Measurements from ENCODE around the gene CNGB1.
"Not testable (repeated sequence)": the region's sequence is repeated elsewhere in the genome, so short reads cannot be mapped to it uniquely, and the experiment has no call there.

CNGB1 gene

GRCh38 chr16:57900796-57901479 lies 70.0 kb downstream of the CNGB1 start:
- no peak for DNase-seq

- DNase-seq = peak; percentile 74
These were observed 70.9 kb downstream of the CNGB1 start for GRCh38 chr16:57899771-57900661.

GRCh38 chr16:57898961-57899360 lies 72.0 kb downstream of the CNGB1 start:
- no peak for DNase-seq

- no peak for DNase-seq
These were observed 72.9 kb downstream of the CNGB1 start for GRCh38 chr16:57897996-57898395.

GRCh38 chr16:57897053-57897784 lies 73.7 kb downstream of the CNGB1 start:
- no peak for DNase-seq

- not testable (repeated sequence) for DNase-seq
These were observed 75.8 kb downstream of the CNGB1 start for GRCh38 chr16:57895081-57895547.

GRCh38 chr16:57894390-57895080 lies 76.4 kb downstream of the CNGB1 start:
- no peak for DNase-seq

- no peak for DNase-seq
These were observed 77.2 kb downstream of the CNGB1 start for GRCh38 chr16:57893559-57894389.

- DNase-seq = no peak
These were observed 77.7 kb downstream of the CNGB1 start for GRCh38 chr16:57893217-57893558.

GRCh38 chr16:57892447-57893096 lies 78.4 kb downstream of the CNGB1 start:
- no peak for DNase-seq

GRCh38 chr16:57892041-57892440 lies 78.9 kb downstream of the CNGB1 start:
- no peak for DNase-seq

GRCh38 chr16:57890752-57891111 lies 80.2 kb downstream of the CNGB1 start:
- no peak for DNase-seq

- no peak for DNase-seq
These were observed 80.8 kb downstream of the CNGB1 start for GRCh38 chr16:57889960-57890751.

GRCh38 chr16:57889522-57889921 lies 81.4 kb downstream of the CNGB1 start:
- DNase-seq = no peak

- DNase-seq = no peak
These were observed 81.8 kb downstream of the CNGB1 start for GRCh38 chr16:57889111-57889510.

GRCh38 chr16:57888128-57888527 lies 82.8 kb downstream of the CNGB1 start:
- DNase-seq = no peak

GRCh38 chr16:57887711-57888110 lies 83.2 kb downstream of the CNGB1 start:
- DNase-seq = no peak

- DNase-seq = no peak
These were observed 84.5 kb downstream of the CNGB1 start for GRCh38 chr16:57886427-57886826.

GRCh38 chr16:57884655-57885133 lies 86.2 kb downstream of the CNGB1 start:
- no peak for DNase-seq

- DNase-seq = no peak
These were observed 86.8 kb downstream of the CNGB1 start for GRCh38 chr16:57883953-57884654.

All from islet precursor cell (in vitro differentiated cells).